GM12801 (cell line): Measurements from ENCODE around the gene FGD3.

Source experiments
- TF ChIP-seq, protein P1 (sequence below): IDR thresholded peaks from one replicate; pipeline ENCODE4 v1.5.1; 2011; ENCODE audit warnings: control low read depth; ENCODE audit not compliant: insufficient read length; ENCODE audit errors: extremely low read depth

The FGD3 gene

DNA sequence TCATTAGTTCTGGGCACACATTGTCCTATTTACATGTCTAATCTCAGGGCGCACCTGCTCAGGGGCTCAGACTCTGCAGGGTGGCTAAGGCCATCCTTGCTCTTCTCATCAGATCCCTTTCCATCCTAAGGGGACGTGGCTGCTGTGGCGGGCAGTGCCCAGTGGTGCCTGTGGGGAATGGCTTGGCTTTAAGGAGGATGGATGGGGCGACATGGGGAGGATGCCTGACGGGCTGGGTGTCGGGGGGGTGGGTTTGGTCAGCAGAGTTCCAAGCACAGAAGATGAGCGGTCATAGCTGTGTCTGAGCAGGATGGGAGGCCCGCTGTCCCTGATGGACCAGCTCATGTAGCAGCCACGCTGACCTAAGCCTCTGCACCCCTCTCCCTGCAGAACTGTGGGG lies 70.3 kb downstream of the FGD3 start:
- TF ChIP-seq, protein P1, sequence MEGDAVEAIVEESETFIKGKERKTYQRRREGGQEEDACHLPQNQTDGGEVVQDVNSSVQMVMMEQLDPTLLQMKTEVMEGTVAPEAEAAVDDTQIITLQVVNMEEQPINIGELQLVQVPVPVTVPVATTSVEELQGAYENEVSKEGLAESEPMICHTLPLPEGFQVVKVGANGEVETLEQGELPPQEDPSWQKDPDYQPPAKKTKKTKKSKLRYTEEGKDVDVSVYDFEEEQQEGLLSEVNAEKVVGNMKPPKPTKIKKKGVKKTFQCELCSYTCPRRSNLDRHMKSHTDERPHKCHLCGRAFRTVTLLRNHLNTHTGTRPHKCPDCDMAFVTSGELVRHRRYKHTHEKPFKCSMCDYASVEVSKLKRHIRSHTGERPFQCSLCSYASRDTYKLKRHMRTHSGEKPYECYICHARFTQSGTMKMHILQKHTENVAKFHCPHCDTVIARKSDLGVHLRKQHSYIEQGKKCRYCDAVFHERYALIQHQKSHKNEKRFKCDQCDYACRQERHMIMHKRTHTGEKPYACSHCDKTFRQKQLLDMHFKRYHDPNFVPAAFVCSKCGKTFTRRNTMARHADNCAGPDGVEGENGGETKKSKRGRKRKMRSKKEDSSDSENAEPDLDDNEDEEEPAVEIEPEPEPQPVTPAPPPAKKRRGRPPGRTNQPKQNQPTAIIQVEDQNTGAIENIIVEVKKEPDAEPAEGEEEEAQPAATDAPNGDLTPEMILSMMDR, result no peak

DNA sequence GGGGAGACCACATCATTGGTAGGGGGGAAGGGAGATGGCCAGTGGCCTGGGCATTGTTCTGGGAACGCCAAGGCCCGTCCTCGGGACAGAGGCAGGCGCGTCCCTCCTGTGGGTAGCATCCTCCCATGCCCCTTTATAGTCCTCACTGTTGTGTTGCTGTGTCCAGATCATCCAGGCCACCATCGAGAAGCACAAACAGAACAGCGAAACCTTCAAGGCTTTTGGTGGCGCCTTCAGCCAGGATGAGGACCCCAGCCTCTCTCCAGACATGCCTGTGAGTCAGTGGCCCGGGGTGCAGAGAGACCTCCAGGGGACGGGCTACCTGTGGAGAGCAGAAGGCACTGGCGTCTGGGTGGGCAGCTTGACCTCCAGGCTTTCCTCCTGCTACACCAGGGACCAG lies 72.8 kb downstream of the FGD3 start:
- TF ChIP-seq, protein P1, result no peak

DNA sequence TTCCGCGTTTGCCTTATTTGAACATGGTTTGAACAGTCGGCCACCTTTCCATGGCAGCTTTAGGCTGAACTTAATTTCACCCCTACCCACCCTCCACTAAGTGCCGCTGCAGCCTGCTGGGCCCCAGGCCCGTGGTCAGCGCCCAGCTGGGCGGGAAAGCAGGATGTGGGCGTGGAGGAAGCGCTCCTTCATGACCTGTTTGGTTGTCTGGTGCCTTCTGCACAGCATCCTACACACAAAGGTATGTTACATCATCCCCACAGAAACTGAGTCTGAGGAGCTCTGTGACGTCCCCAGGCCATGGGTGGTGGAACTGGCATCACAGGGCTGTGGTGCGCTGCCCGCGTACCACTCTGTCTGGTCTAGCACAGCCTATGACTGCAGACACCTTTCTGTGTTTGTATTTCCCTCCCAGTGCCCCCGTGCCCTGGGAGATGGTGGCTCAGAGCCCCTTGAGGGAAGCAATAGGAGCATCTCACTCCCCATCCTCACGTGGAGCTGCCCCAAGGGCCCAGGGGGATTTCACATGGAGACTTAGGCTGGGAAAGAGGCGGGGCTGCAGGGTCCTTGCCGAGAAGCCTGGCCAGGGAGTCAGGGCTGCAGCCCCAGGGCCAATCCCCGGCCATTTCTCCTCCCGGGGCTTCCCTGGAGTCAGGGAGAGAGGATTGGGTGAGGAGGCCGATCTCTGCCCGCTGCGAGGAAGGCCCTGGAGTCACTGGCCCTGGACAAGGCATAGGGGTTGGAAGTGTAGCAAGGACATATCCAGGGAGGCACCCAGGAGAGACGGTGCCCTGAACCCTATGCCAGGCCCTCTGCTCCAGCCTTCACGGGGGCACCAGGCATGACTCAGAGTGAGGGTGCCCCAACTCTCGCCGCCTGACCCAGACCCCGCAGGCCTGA lies 73.7 kb downstream of the FGD3 start:
- TF ChIP-seq, protein P1, result no peak

DNA sequence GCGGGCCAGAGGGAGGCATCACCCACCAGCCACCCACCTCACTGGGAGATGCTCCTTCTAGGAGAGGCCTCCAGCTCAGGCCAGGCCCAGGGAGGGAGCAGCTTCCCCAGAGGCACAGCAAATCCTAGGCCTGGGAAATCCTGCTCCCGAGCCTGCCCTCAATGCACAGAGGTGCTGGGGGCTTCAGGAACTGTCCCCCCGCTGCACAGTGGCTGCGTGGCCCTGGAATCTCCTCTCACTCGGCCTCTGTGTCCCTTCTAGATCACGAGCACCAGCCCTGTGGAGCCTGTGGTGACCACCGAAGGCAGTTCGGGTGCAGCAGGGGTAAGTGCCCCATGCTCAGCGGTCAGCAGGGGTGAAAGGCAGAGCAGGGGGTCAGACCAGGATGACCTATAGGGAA lies 74.7 kb downstream of the FGD3 start:
- TF ChIP-seq, protein P1, result no peak

DNA sequence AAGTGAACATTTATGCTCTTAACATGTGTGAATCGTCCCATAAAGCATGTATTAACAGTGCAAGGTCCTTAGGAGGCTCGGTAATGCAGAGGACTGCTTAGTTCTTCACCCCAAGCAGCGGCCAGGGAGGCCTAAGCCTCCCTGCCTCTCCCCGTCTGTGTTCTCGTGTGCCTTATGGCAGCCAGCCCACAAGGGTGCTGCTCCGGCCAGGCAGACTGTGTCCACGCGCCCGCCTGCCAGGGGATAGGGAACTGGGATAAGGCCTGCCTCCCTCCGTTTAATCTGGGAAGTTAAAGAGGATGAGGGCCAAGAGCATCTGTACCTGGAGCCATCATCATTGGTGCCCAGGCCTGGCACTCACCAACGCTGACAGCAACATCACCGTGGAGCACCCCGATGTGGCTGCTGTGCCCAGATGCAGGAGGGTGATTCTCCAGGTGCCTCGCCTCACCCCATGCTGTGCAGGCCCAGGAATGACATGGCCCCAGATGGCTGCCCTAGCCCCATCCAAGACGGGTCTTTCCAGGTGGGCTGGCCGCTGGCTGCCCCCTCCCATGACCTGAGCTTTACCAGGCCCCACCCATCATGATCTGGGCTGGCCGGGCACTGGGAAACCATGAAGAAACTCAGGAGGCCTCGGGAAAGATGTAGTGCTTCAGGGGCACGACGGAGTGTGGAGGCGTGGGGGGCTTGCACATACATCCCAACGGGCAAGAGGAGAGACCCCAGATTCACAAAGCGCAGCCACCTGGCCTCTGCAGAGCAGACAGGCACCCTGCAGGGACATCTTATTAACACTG lies 75.6 kb downstream of the FGD3 start:
- TF ChIP-seq, protein P1, result no peak

DNA sequence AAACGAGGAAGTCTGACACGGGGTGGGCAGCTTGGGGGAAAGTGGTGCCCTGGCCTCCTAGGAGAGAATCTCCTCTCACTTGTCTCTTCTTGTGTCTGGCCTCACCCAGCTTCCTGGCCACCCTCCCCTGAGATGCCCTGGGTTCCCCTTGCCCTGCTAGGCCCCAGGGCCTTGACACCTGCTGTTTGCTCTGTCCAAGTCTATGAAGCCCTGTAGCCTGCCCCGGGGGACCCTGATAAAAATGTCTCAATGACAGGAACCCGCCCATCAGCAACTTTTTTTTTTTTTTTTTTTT lies 76.1 kb downstream of the FGD3 start:
- TF ChIP-seq, protein P1, result no peak

- TF ChIP-seq, protein P1, result no peak
Observed at GRCh38 chr9:93024646-93024910, 77.3 kb downstream of the FGD3 start.
